CD4-positive, CD25-positive, alpha-beta regulatory T cell (primary cell): ENCODE data around the gene GLTP. TPM values are rescaled to one million over a fixed set of nuclear protein-coding genes. Genes with fewer than 3 reads are reported as not detected.

Source experiments
- ATAC-seq, 2 donors: fragments of 150-1000 bp; cut with Tn5 transposase; one replicate each; pipeline ENCODE4 v1.10.0; 2021; ENCODE audit warnings: low read depth in 2 of 2, moderate number of reproducible peaks in 2 of 2, moderate library complexity in 1 of 2
- DNase-seq, 3 donors: peaks; one replicate each; pipeline versions ENCODE4 v3.0.0 to v3.0.0-alpha.2; 2012 to 2022; ENCODE audit warnings: mixed read lengths in 1 of 3
- H3K27ac ChIP-seq: one replicate; pipeline ENCODE4 v1.7.0; 2013; ENCODE audit warnings: mild to moderate bottlenecking, low read length; ENCODE audit not compliant: insufficient read depth, poor library complexity, severe bottlenecking
- H3K27me3 ChIP-seq: one replicate; pipeline ENCODE4 v1.7.0; 2013; ENCODE audit warnings: low read length; ENCODE audit not compliant: control insufficient read depth, insufficient read depth
- H3K36me3 ChIP-seq: one replicate; pipeline ENCODE4 v1.7.0; 2013; ENCODE audit warnings: mild to moderate bottlenecking, low read length, moderate library complexity; ENCODE audit not compliant: control insufficient read depth, insufficient read depth
- H3K4me1 ChIP-seq: 2 replicates; pipeline ENCODE4 v1.7.0; 2013; ENCODE audit warnings: mild to moderate bottlenecking, low read length; ENCODE audit not compliant: insufficient read depth, control insufficient read depth, poor library complexity, severe bottlenecking
- H3K4me3 ChIP-seq: one replicate; pipeline ENCODE4 v1.7.0; 2013; ENCODE audit warnings: low read depth, mild to moderate bottlenecking, low read length, moderate library complexity
- H3K9me3 ChIP-seq, 2 experiments: 1 replicate in 1 of 2; 2 replicates in 1 of 2; pipeline ENCODE4 v1.7.0; 2013; ENCODE audit warnings: low read length in 2 of 2, mild to moderate bottlenecking in 1 of 2, moderate library complexity in 1 of 2; ENCODE audit not compliant: control insufficient read depth in 2 of 2
- H3K27ac Mint-ChIP-seq, 3 donors: one replicate each; pipeline ENCODE4 v1.8.0; 2020 to 2022; ENCODE audit warnings: mild to moderate bottlenecking in 3 of 3, mixed read lengths in 3 of 3, moderate library complexity in 2 of 3
- H3K27me3 Mint-ChIP-seq: one replicate; pipeline ENCODE4 v1.8.0; 2022; ENCODE audit warnings: mild to moderate bottlenecking, mixed read lengths
- H3K36me3 Mint-ChIP-seq: one replicate; pipeline ENCODE4 v1.8.0; 2020; ENCODE audit warnings: mixed read lengths
- H3K4me1 Mint-ChIP-seq, 4 donors: one replicate each; pipeline ENCODE4 v1.8.0; 2020 to 2022; ENCODE audit warnings: mixed read lengths in 4 of 4, mild to moderate bottlenecking in 1 of 4
- H3K4me3 Mint-ChIP-seq, 4 donors: one replicate each; pipeline ENCODE4 v1.8.0; 2020 to 2022; ENCODE audit warnings: mild to moderate bottlenecking in 4 of 4, mixed read lengths in 4 of 4, moderate library complexity in 3 of 4
- H3K9me3 Mint-ChIP-seq, 7 donors: one replicate each; pipeline ENCODE4 v1.8.0; 2020 to 2022; ENCODE audit warnings: mixed read lengths in 7 of 7, mild to moderate bottlenecking in 3 of 7, moderate library complexity in 2 of 7
- polyA plus RNA-seq, 4 donors: library from polyadenylated mRNA; unstranded; fragments of 300-500 nt; fragmentation: Illumina TruSeq; gene quantifications; one replicate each; pipeline ENCODE4 v1.2.3, GENCODE V29; 2021
- total RNA-seq: library from RNA; stranded (reverse); gene quantifications from one replicate; pipeline ENCODE4 v1.2.3, GENCODE V29; 2022

The GLTP gene
- total and polyA plus RNA-seq, 5 donors from 2014 or later: 31.1 to 48.9 (median 37.8) TPM

DNA sequence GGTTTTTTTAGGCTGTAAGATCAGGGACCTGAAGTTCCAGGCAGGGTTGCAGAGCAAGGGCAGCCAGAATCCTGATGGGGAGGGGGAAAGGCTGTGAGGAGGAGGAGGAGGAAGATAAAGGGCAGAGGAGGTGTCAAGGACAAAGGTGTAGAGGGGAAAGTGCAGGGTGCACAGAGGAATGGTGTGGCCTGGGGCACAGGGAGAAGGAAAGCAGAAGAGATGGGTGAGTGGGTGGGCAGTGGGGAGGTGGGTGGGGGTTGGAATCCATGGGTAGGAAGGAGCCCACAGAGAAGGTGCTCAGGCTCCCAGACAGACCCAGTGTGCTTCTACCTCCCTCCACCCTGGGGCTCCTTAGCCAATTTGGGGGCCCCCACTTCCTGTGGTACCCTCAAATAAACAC lies 58.4 kb downstream of the GLTP start:
- no peaks in the 10 kb centered on the region for H3K4me1 Mint-ChIP-seq

GRCh38 chr12:109820816-109821381 lies 59.4 kb downstream of the GLTP start:
- Histone ChIP-seq H3K4me1 (no peaks in the 10 kb centered on the region), H3K4me3 (no peak overlapping the region), H3K9me3 (no peaks in the 10 kb centered on the region), H3K27ac (no peak overlapping the region), H3K27me3 (peaks cover 3% of the 10 kb centered on the region), H3K36me3 (no peaks in the 10 kb centered on the region)
- H3K4me1 Mint-ChIP-seq: no peaks in the 10 kb centered on the region
- H3K27ac Mint-ChIP-seq: no peak overlapping the region
- DNase-seq (no peak), ATAC-seq (no peak)
- no peak overlapping the region for H3K4me3 Mint-ChIP-seq
- no peaks in the 10 kb centered on the region for H3K9me3 Mint-ChIP-seq
- H3K27me3 Mint-ChIP-seq: peaks cover 21% of the 10 kb centered on the region
- H3K36me3 Mint-ChIP-seq: no peaks in the 10 kb centered on the region

More for the DNA sequence above, 58.4 kb downstream of the GLTP start:
- peaks cover 3% of the 10 kb centered on the region for H3K27me3 ChIP-seq
- H3K27ac ChIP-seq: no peak overlapping the region
- DNase-seq: no peak
- H3K4me3 ChIP-seq: no peak overlapping the region
- no peaks in the 10 kb centered on the region for H3K4me1 ChIP-seq
- H3K9me3 Mint-ChIP-seq: no peaks in the 10 kb centered on the region
- peaks cover 21% of the 10 kb centered on the region for H3K27me3 Mint-ChIP-seq
- no peak overlapping the region for H3K27ac Mint-ChIP-seq
- H3K4me3 Mint-ChIP-seq: no peak overlapping the region
- no peaks in the 10 kb centered on the region for H3K36me3 Mint-ChIP-seq
- no peak for ATAC-seq
- no peaks in the 10 kb centered on the region for H3K36me3 ChIP-seq
- H3K9me3 ChIP-seq: no peaks in the 10 kb centered on the region

DNA sequence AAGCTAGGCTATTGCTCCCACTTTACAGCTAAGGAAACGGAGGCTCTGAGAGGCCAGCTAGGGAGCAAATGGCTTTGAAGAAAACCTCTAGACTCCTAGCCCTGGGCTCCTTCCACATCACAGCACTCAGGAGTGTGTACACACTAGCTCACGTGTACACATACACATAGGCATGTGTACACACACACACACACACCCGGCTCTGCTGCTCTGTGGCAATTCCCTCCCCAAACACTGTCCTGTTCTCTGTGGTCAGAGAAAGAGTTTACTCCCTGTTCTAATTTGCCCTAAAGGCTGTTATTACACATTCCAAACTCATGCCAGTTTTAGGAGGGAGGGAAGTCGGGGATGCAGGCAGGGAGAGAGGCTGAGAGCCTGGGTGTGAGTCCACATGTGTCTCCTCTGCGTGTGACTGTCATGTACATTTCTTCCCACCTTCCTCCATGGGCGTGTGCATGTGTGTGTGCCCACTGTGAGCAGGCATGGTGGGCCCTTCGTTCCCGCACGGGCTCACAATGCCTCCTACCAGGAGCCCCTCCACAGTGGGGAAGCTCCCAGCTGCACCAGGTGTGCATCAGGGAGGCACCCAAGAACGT lies 61.3 kb downstream of the GLTP start:
- H3K9me3 Mint-ChIP-seq: no peaks in the 10 kb centered on the region
- Histone ChIP-seq H3K27me3 (no peaks in the 10 kb centered on the region), H3K9me3 (no peaks in the 10 kb centered on the region), H3K4me3 (no peak overlapping the region), H3K4me1 (no peaks in the 10 kb centered on the region), H3K36me3 (no peaks in the 10 kb centered on the region), H3K27ac (no peak overlapping the region)
- no peak overlapping the region for H3K27ac Mint-ChIP-seq
- no peak overlapping the region for H3K4me3 Mint-ChIP-seq
- DNase-seq (no peak), ATAC-seq (no peak)
- peaks cover 21% of the 10 kb centered on the region for H3K27me3 Mint-ChIP-seq
- no peaks in the 10 kb centered on the region for H3K4me1 Mint-ChIP-seq
- H3K36me3 Mint-ChIP-seq: no peaks in the 10 kb centered on the region

- Mint-ChIP-seq H3K4me1 (no peaks in the 10 kb centered on the region), H3K36me3 (no peaks in the 10 kb centered on the region), H3K4me3 (no peak overlapping the region), H3K9me3 (no peaks in the 10 kb centered on the region), H3K27me3 (peaks cover 21% of the 10 kb centered on the region), H3K27ac (no peak overlapping the region)
- Histone ChIP-seq H3K27me3 (no peaks in the 10 kb centered on the region), H3K36me3 (no peaks in the 10 kb centered on the region), H3K4me1 (no peaks in the 10 kb centered on the region), H3K9me3 (no peaks in the 10 kb centered on the region), H3K27ac (no peak overlapping the region), H3K4me3 (no peak overlapping the region)
- DNase-seq: no peak
- no peak for ATAC-seq
These were observed 62.1 kb downstream of the GLTP start for GRCh38 chr12:109818253-109818652.

DNA sequence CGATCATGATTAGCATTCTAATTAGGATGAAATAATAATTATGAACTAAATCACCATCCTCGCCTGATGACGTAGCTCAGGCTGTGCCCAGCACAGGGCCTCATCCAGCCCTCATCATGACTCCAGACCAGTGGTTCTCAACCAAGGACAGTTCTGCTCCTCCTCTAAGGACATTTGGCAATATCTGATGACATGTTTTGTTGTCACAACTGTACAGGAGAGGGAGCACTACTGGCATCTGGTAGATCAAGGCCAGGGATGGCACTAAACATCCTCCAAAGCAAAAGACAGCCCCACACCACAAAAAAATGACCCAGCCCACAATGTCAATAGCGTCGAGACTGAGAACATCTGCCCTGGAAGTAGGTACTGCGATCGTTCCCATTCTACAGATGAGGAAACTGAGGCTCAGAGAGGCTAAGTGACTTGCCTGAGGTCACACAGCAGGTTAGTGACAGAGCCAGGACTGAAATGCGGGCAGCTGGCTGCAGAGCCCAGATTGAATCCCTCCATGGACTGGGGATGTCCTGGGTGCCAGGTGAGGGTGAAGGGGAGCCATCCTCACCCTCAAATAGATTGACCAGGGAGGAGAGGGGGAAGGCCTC lies 62.6 kb downstream of the GLTP start:
- ATAC-seq: no peak
- Mint-ChIP-seq H3K27me3 (peaks cover 21% of the 10 kb centered on the region), H3K36me3 (no peaks in the 10 kb centered on the region), H3K4me3 (no peak overlapping the region), H3K27ac (no peak overlapping the region), H3K4me1 (no peaks in the 10 kb centered on the region), H3K9me3 (no peaks in the 10 kb centered on the region)
- no peaks in the 10 kb centered on the region for H3K4me1 ChIP-seq
- H3K4me3 ChIP-seq: no peak overlapping the region
- no peaks in the 10 kb centered on the region for H3K27me3 ChIP-seq
- DNase-seq: no peak
- H3K9me3 ChIP-seq: no peaks in the 10 kb centered on the region
- no peaks in the 10 kb centered on the region for H3K36me3 ChIP-seq
- H3K27ac ChIP-seq: no peak overlapping the region

- H3K9me3 ChIP-seq: no peaks in the 10 kb centered on the region
- Mint-ChIP-seq H3K27ac (no peak overlapping the region), H3K4me3 (no peak overlapping the region), H3K4me1 (no peaks in the 10 kb centered on the region), H3K9me3 (no peaks in the 10 kb centered on the region), H3K27me3 (peaks cover 21% of the 10 kb centered on the region), H3K36me3 (no peaks in the 10 kb centered on the region)
- no peaks in the 10 kb centered on the region for H3K36me3 ChIP-seq
- no peak for DNase-seq
- H3K27ac ChIP-seq: no peak overlapping the region
- no peak overlapping the region for H3K4me3 ChIP-seq
- no peak for ATAC-seq
- H3K4me1 ChIP-seq: no peaks in the 10 kb centered on the region
- H3K27me3 ChIP-seq: no peaks in the 10 kb centered on the region
These were observed 63.5 kb downstream of the GLTP start for GRCh38 chr12:109816870-109817269.

- no peaks in the 10 kb centered on the region for H3K9me3 ChIP-seq
- H3K4me3 Mint-ChIP-seq: no peak overlapping the region
- no peaks in the 10 kb centered on the region for H3K4me1 Mint-ChIP-seq
- no peak overlapping the region for H3K4me3 ChIP-seq
- H3K27me3 ChIP-seq: no peaks in the 10 kb centered on the region
- no peak for DNase-seq
- ATAC-seq: no peak
- peaks cover 16% of the 10 kb centered on the region for H3K27me3 Mint-ChIP-seq
- no peaks in the 10 kb centered on the region for H3K4me1 ChIP-seq
- no peak overlapping the region for H3K27ac Mint-ChIP-seq
- H3K27ac ChIP-seq: no peak overlapping the region
- H3K9me3 Mint-ChIP-seq: no peaks in the 10 kb centered on the region
- H3K36me3 ChIP-seq: no peaks in the 10 kb centered on the region
- H3K36me3 Mint-ChIP-seq: no peaks in the 10 kb centered on the region
These were observed 64.4 kb downstream of the GLTP start for GRCh38 chr12:109815757-109816617.
